SHP77 treated with DMSO at 0.1 percent for 48 hours (cell line): ENCODE data around the gene HSPA5.
"Not testable (repeated sequence)": the region's sequence is repeated elsewhere in the genome, so short reads cannot be mapped to it uniquely, and the experiment has no call there.

Experiments used
- DNase-seq: peaks from one replicate; lab custom pipeline; 2025; lab: John Stamatoyannopoulos, UW

Gene HSPA5

DNA sequence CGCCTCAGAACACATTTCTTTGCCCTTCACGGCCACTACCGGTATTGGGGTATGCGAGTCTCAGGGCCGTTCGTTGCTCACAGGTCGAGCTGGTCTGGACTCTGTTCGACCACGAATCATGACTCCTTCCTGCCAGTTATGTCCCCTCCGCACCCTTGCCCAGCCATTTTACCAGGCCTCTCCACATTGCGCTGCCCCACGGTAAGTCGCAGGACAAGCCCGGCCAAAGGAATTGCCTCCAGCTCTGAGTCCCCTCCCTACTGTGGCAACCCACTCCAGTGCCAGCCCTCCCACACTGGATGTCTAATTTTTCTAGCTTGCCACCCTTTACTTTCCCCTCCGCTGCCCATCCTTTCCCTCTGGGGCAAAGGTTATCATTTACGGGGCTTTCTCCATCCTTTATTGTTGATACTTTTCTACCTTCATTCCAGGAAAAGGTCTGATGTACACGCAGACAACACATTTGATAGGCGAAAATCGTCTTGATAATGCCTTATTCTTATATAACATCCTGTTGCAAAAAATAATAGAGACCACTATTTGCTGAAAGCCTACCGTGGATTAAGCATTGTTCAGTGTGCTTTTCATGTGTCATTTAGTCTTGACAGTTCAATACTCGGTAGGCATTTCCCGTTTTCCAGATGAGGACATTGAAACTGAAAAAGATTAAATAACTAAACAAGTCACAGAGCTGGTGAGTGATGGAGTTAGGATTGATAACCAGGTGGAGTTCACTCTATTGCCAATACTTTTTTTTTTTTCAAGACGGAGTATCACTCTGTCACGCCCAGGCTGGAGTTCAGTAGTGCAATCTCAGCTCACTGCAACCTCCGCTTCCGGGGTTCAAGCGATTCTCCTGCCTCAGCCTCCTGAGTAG lies 958 bp upstream of the HSPA5 start:
- DNase-seq: no peak

DNA sequence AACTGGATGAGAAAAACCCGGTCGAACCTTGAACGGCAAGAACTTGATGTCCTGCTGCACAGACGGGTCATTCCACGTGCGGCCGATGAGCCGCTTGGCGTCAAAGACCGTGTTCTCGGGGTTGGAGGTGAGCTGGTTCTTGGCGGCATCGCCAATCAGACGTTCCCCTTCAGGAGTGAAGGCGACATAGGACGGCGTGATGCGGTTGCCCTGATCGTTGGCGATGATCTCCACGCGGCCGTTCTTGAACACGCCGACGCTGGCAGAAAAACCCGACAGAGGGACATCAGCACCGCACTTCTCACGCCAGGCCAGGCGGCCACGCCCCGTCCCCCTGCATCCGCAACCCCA lies 519 bp downstream of the HSPA5 start:
- DNase-seq: no peak

DNA sequence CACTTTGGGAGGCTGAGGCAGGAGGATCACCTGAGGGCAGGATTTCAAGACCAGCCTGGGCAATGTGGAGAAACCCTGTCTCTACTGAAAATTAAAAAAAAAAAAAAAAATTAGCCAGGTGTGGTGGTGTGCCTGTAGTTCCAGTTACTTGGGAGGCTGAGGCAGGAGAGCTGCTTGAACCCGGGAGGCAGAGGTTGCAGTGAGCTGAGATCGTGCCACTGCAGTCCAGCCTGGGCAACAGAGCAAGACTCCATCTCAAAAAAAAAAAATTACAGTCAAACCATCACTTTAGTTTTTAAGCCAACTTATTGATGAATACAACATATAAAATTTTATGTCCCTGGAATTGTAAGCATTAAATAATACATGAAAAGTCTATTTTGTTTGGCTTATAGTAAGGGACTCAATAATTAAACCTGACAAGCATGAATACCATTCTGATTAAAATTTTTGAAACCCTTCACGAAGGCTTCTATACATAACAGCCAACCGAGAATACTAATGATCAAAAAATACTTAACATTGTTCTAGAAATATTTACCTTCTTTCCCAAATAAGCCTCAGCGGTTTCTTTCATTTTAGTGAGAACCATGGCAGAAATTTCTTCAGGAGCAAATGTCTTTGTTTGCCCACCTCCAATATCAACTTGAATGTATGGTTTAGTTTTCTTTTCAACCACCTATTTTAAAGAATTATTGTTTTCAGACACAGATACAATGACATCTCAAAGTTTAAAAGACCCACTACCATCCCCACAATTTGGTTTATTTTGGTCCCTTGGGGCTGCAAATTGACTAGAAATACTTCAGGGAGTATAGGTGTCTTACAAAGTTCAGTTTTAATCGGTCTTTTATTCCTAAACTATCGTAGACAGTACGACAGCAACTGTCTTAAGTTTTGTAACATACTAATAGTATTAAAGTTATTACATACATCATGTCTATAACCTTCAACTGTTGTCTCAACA lies 1.2 kb downstream of the HSPA5 start:
- no peak for DNase-seq

DNA sequence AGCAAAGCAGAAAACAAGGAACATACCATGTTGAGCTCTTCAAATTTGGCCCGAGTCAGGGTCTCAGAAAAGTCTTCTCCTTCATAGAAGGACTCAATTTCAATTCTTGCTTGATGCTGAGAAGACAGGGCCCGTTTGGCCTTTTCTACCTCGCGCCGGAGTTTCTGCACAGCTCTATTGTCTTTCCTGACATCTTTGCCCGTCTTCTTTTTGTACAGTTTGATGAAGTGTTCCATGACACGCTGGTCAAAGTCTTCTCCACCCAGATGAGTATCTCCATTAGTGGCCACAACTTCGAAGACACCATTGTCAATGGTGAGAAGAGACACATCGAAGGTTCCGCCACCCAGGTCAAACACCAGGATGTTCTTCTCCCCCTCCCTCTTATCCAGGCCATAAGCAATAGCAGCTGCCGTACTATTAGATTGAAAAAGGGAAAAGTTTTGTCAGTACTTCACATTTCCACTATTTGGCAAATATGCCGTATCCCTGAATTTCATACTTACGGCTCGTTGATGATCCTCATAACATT lies 2.2 kb downstream of the HSPA5 start:
- no peak for DNase-seq

DNA sequence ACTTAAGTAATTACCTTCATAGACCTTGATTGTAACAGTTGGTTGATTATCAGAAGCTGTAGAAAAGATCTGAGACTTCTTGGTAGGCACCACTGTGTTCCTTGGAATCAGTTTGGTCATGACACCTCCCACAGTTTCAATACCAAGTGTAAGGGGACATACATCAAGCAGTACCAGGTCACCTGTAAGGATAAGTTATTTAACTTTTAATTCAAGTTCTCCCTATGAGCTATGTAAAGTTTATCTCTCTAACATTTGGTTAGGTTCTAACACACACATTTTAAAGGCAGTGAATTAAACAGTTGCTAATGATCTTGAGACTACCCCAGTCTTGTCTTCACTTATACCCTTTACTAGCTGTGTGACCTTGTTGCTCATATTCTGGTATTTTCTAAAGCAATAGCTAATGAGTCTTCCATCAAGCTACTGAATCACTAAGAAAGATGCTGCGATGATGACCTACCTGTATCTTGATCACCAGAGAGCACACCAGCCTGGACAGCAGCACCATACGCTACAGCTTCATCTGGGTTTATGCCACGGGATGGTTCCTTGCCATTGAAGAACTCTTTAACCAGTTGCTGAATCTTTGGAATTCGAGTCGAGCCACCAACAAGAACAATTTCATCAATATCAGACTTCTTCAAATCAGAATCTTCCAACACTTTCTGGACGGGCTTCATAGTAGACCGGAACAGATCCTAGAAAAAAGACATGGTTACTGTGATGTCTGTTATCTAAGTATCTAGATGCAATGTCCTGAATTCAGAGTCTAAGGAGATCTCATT lies 2.8 kb downstream of the HSPA5 start:
- DNase-seq: no peak

DNA sequence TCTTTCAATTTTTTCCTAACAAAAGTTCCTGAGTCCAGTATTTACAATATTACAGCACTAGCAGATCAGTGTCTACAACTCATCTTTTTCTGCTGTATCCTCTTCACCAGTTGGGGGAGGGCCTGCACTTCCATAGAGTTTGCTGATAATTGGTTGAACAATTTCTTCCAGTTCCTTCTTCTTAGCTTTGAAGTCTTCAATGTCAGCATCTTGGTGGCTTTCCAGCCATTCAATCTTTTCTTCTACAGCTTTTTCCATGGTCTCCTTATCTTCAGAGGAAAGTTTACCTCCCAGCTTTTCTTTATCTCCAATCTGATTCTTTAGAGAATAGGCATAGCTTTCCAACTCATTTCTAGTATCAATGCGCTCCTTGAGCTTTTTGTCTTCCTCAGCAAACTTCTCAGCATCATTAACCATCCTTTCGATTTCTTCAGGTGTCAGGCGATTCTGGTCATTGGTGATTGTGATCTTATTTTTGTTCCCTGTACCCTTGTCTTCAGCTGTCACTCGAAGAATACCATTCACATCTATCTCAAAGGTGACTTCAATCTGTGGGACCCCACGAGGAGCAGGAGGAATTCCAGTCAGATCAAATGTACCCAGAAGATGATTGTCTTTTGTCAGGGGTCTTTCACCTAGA lies 4.5 kb downstream of the HSPA5 start:
- DNase-seq: not testable (repeated sequence)

DNA sequence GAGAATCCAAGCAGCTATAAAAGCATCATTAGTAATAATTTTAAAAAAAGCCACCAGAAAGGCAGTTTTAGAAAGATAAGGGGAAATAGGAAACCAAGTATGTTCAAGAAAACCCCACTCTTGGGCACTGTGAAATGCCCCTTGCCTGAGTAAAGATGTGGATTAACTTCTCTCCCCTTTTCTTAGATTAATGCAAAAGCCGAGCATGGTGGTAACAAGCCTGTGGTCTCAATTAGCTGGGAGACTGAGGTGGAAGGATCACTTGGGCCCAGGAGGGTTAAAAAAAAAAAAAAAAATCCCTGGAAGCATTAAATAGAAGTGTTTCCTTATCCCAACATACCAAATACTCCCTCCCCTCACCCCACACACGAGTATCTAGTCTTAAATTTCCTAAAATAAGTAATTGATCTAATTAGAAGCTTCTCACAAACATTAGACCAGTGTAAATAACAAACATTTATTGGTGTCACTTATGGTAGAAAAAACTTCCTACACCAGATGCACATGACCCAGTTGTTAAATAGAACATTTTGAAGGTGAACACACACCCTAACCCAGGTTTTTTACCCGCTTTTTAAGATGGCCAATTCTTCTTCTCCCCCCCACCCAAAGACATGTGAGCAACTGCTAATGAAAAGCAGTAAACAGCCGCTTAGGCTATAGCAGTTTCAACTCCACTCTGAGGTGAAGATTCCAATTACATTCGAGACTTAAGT lies 5.2 kb downstream of the HSPA5 start:
- DNase-seq: no peak

DNA sequence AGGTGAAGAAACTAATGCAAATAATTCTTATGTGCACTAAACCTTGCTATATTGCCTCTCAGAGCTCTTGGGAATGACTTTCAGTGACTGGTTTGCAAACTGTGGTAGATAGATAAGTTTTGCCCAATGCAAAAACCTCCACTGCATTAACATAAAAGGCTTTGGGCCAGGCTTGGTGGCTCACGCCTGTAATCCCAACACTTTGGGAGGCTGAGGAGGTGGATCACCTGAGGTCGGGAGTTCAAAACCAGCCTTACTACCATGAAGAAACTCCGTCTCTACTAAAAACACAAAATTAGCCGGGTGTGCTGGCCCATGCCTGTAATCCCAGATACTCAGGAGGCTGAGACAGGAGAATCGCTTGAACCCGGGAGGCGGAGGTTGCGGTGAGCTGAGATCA lies 7.0 kb downstream of the HSPA5 start:
- DNase-seq: not testable (repeated sequence)

DNA sequence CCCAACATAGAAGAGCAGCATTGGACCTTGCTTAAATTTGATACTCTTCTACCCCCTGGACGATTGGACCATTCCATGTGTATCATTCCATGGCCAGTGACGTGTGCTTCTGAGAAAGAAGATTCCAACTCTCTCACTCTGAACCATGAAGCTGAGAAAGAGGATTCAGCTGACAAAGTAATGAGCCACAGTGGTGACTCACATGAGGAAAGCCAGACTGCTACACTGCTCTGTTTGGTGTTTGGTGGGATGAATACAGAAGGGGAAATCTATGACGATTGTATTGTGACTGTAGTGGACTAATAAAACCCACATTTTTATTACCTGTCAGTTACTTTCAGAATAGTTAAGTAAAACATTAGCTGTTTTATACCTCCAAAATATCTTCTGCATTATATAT lies 7.5 kb downstream of the HSPA5 start:
- no peak for DNase-seq

DNA sequence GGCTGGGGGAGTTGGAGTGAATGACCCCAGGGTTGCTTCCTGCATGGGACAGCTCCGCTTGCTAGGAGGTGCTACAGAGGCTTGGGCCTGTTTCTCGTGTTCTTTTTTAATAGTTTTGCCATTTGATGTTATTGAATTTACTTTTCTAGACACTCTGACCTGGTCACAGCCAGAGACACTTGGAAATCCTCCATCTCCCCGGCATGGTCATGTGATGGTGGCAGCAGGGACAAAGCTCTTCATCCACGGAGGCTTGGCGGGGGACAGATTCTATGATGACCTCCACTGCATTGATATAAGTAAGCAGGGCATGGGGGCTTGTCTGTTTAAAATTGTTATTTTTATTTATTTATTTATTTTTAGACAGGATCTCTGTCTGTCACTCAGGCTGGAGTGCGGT lies 13.4 kb downstream of the HSPA5 start:
- DNase-seq: no peak

DNA sequence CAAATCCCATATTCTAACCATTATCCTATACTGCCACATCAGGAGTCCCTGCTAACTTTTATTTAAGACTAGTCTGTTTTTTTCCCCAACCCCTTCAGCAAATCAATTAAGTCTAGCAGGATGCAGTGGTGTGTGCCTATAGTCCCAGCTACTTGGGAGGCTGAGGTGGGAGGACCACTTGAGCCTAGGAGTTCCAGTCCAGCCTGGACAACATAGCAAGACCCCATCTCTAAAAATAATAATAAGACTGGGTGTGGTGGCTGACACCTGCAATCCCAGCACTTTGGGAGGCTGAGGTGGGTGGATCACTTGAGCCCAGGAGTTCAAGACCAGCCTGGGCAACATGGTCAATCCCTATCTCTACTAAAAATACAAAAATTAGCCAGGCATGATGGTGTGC lies 16.3 kb downstream of the HSPA5 start:
- DNase-seq: not testable (repeated sequence)

DNA sequence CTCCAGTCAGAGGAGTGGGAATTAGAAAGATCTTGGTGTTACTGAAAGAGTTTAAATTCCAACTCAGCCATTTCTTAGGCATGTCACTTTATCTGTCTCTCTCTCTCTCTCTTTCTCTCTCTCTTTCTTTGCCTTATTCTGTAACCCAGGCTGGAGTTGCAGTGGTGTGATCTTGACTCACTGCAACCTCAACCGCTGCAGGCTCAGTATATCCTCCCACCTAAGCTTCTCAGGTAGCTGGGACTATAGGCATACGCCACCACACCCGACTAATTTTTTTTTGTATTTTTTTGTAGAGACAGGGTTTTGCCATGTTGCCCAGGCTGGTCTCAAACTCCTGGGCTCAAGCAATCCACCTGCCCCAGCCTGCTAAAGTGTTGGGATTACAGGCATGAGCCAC lies 22.5 kb downstream of the HSPA5 start:
- DNase-seq: no peak

DNA sequence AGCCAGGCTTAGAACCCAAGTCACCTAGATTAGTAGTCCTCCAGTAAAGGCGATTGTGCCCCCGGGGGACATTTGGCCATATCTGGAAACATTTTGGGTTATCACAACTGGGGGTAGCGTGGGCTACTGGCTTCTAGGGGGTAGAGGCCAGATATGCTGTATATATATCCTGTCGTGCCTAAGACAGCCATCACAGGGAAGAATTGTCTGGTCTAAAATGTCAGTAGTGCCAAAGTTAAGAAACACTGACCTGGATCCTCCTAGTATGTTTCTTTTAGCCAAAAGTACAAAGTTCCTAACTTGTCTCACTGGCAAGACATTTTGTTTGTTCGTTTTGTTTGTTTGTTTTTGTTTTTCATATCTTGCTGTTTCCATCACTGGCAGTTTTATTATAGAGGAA lies 27.0 kb downstream of the HSPA5 start:
- DNase-seq: no peak

DNA sequence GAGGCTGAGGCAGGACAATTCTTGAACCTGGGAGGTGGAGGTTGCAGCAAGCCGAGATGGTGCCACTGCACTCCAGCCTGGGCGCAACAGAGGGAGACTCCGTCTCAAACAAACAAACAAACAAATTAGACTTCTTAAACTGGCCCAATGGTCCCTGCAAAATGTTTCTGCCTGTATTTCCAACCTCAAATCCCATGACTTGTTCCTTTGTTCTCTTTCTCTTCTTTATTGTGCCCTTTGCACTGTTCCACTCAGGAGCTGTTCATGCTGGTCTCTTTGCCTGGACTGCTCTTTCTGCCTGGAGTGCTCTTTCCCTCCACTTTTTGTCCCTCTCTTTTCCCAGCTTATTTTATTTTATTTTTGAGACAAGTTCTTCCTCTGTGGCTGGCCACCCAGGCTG lies 36.7 kb downstream of the HSPA5 start:
- no peak for DNase-seq

DNA sequence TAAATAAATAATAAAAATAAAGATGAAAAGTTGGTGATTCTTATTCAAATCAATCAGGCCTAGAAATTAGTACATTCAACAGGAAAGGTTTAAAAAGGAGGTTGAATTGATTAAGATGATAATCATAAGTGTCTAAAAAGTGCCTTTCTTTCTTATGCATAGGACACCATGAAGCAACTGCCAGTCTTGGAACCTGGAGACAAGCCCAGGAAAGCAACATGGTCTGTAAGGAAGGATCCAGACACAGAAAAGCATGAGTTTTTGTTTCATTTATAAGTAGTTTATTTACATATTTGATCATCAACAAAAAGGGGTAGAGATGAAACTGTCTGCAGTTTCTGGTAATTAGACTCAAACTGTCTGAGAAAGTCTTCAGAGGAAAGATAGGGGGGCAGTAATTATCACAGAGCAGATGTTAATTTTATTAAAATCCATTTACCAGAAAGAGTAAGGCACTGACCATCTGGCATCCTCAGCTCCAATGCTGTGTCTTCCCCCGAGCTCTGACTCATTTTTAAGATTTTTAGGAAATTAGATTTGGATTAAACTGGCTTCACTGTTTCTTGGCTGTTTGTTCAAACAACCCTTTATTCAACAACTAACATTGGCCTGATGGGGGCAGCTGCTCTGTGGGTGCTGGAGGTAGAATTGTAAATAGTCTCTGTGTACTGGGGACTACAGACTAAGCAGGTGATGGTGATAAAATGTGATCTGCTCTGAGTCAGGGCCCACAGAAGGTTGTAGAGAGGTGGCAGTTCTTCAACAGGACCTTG lies 38.1 kb downstream of the HSPA5 start:
- DNase-seq: peak; percentile 59

DNA sequence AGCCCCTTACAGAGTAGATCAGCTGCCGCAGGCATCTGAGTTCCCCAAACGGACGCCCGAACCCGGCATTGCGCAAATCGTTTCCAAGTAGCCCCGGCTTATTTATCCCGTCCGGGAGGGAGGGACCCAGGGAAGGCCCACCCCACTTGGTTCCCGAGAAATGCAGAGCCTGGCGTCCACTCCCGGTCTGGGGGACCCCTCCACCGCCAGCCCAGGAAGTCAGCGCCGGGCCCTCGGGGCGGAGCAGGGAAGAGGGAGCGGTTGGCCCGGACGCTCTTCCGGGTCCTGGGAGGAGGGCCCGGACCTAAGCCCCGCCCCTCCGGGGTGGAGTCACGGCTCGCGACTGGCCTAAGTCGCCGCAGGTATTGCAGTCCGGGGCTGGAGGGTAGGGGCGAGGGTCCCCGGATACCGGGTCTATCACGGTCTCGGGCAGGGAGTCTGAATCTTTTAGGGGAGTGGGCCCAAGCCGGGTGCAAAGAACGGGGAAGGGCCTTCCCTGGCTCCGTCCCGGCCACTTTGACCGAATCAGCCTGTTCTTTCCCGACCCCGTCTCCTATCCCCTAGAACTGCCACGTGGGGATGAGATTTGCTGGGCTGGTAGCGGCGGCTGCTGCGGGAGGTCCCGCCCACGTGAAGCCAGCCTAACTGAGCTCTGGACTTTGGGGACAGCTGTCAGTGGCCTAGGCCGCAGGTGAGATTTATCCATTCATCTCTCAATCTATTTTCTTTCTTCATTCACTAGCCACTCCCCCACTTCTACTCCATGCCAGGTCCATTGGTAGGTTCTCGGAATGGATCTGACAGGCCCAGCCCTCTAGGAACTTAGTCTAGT lies 40.7 kb downstream of the HSPA5 start, which contains the start of gene RABEPK:
RABEPK (plus strand) TSS at position 327 of the 832 bp plus-strand sequence. CDS start 2,472 bp downstream, outside the sequence.
- DNase-seq: peak; percentile 84

DNA sequence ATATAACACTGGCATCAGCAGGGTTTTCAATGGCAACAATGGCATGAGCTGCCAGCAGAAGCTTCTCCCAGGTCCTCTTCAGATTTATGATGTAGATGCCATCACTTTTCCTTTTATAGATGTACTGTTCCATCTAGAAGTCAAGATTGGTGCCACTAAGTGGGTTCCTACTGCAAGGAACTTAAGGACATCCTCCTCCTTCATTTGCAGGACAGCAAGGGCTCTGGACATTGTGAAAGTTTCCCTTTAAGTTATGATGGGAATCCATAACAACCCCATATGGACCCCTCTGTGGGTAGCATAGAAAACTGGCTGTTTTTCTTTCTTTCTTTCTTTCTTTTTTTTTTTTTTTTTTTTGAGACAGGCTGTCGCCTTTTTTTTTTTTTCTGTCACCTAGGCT lies 45.6 kb downstream of the HSPA5 start:
- not testable (repeated sequence) for DNase-seq

DNA sequence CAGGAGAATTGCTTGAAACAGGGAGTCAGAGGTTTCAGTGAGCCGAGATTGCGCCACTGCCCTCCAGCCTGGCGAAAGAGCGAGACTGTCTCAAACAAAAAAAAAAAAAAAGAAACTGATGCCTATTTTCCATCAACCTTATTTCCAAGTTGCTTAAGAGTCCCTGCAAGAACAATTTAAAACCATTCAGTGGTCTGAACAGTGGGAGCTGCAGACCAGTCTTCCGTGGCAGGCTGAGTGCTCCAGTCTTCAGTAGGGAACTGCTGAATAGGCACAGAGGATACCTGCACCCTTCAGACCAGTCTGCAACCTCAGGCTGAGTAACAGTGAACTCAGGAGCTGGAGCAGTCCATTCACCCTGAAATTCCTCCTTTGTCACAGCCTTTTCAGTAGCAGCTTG lies 46.7 kb downstream of the HSPA5 start:
- not testable (repeated sequence) for DNase-seq

DNA sequence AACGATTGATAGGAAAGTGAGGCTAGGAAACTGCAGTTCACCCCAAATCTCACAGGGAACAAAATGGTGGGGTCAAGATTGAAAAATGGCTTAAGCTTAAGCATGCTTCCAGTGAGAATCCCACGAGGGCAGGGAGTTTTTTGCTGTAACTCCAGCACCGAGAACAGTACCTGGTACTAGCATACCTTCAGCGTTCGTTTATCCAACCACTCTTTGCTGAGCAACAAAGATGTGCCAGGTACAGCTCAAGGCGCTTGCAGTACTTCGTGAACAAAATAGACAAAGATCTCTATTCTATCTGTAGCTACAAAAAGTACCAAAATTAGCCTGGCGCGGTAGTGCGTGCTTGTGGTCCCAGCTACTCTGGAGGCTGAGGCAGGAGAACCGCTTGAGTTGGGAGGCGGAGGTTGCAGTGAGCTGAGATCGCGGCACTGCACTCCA lies 50.8 kb downstream of the HSPA5 start:
- DNase-seq: no peak
